NCI-H345 treated with DMSO at 0.1 percent for 48 hours (cell line): Measurements from ENCODE around the gene PSEN2.
A peak's percentile ranks its signal among the peaks of the same experiment; 100 is the strongest.
"Not testable (repeated sequence)": the region's sequence is repeated elsewhere in the genome, so short reads cannot be mapped to it uniquely, and the experiment has no call there.

Experiments
- DNase-seq: peaks from one replicate; lab custom pipeline; 2025; ENCODE audit not compliant: unreplicated experiment; lab: John Stamatoyannopoulos, UW

PSEN2 gene

DNA sequence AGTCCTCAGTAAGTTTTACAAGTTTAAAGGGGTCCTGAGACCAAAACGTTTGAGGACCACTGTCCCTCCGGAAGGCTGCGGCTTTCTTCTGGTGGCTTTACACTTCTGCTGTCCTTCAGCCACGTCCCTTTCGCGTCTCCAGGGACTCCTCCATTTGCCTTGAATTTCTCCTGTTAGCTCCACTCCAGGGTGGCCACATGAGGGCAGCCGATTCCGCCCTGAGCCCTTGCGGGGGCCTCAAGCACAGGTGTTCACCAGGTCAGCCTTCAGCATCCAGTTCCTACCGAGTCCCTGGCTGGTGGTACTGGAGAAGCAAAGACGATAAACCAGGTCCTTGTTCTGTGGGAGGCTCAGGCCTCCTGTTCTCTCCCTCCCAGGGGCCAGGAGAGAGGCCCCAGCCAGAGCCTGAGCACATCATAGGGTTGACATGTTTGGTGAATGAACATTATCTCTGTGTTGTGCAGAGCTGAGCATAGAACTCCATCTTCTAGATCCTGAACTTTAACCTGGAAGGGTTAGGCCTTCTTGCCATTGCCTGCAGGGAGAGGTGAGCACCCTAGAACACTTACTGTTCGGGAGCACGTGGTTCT is 42.3 kb downstream of the PSEN2 start:
- no peak for DNase-seq

DNA sequence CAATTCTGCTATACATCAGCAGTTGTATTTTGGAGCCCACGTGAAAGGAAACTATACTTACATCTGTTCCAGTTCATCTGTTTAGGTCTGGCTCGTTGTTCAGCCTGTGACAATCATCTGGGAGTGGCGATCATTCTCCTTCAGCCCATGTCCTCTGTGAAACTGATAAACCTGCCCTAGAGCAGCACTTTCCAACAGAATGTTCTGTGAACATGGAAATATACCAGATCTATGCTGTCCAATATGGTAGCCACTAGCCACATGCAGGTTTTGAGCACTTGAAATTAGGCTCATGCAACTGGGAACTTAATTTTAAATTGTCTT is 45.2 kb downstream of the PSEN2 start:
- no peak for DNase-seq

DNA sequence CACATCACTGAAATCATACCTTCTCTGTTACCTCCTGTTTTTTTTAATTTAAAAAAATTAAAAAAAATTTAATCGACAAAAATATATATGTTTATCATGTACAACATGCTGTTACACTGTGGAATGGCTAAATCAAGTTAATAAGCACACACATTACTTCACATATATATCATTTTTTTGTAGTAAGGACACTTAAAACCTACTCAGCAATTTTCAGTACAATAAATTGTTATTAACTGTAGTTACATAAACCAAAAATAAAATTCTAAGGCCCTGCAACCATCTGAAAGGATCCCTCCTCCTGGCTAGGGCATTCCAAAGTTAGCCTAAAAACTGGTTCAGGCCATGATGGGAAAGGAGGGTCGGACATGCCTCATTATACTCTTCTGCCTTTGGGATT is 46.1 kb downstream of the PSEN2 start:
- DNase-seq = no peak

DNA sequence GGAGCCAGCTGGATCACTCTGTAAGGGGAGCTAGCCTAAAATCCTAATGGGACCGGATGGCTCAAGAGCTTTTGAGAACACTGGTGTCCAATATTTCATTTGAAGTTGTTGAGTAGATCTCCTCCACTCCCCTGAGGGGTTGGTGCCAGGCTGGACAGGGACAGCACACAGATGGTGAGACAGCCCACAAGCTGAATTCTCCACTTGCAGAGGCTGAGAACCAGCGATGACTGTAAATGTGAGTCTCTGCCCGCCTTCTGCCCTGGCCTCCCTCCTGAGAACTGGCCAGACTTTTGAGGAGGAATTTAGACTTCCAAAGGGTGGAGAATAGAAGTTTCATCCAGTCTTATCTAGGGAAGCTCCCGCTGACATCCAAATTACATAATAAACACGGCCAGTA is 49.2 kb downstream of the PSEN2 start:
- DNase-seq = no peak

DNA sequence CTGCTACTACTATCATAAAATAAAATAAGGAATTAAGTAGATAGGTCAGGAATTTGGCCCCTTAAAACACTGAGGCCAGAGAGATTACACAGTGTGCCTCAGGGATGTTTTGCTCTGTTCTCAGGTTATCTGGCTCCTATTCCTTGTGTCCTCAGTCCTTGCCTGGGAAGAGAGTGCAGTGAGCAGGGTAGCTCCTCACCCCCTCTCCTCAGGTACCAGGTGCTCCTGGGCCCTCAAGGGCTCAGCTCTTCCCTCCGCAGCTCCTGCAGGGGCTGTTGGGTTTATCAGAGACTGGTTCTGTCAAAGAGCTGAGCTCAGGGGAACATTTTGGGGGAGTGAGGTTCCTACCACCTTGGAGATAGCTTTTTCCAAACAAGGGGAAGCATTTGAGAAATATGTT is 49.6 kb downstream of the PSEN2 start:
- no peak for DNase-seq

DNA sequence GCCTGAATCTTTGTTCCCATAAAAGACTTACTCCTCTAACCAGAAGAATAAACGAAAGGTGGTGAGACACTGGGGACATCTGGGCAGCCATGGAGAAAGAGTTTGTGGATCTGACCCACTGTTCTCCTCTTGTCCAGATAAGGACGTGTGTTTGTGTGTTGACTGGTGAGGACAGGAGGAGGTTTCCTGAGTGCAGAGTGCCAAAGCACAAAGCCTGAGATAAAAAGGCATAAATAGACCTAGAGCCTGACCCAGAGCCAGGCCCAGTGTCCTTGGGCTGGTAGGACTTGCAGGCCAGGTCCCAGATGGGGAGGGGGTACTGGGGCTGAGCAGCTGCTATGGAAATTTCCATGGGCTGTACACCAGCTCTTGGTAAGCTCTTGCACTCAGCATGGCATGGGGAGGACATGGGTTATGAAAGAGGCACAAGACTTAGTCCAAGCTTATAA is 50.1 kb downstream of the PSEN2 start:
- no peak for DNase-seq

DNA sequence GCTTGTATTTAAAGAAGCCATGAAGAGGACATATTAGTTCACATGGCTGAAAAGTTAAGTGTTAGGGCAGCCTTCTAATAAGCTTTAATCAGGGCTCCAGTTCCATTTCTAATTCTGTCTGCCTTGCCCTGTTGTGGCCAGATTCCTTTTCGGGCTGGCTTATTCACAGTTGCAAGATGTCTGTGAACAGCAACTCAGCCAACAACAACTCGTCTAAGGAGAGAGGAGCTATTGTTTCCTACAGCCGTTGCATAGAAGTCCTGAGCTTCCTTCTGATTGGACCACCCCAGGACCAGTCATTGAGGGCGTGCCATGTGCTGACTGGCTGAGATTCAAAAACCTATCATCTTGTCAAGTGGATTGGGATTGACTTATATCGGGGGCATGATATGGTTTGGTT is 51.1 kb downstream of the PSEN2 start:
- DNase-seq = no peak

DNA sequence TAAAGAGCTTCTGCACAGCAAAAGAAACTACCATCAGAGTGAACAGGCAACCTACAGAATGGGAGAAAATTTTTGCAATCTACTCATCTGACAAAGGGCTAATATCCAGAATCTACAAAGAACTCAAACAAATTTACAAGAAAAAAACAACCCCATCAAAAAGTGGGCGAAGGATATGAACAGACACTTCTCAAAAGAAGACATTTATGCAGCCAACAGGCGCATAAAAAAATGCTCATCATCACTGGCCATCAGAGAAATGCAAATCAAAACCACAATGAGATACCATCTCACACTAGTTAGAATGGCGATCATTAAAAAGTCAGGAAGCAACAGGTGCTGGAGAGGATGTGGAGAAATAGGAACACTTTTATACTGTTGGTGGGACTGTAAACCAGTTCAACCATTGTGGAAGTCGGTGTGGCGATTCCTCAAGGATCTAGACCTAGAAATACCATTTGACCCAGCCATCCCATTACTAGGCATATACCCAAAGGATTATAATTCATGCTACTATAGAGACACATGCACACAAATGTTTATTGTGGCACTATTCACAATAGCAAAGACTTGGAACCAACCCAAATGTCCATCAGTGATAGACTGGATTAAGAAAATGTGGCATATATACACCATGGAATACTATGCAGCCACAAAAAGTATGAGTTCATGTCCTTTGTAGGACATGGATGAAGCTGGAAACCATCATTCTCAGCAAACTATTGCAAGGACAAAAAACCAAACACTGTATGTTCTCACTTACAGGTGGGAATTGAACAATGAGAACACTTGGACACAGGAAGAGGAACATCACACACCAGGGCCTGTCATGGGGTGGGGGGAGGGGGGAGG is 59.1 kb downstream of the PSEN2 start:
- not testable (repeated sequence) for DNase-seq

DNA sequence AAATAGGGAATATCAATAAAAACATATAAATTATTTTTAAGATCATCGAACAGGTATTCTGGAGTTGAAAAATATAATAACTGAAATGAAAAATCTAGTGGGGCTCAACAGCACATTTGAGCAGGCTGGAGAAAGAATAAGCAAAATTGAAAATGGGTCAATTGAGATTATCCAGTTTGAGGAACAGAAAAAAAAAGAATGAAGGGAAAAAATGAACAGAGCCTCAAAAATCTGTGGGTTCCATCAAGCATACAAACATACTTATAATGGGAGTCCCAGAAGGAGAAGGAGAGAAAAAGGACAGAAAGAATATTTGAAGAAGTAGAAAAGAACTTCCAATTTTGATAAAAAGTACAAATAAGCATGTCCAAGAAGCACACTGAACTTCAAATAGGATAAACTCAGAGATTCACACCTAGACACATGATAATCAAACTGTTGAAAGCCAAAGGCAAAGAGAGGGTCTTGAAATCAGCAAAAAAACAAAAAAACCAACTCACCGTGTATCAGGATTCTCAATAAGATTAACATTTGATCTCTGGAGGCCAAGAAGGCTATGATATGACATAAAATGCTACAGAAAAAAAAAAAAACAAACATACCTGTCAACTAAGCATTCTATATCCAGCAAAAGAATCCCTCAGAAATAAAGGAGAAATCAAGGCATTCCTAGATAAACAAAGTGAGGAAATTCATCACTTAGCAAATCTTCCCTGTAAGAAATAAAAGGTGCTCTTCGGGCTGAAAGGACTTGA is 64.2 kb downstream of the PSEN2 start:
- DNase-seq = no peak

DNA sequence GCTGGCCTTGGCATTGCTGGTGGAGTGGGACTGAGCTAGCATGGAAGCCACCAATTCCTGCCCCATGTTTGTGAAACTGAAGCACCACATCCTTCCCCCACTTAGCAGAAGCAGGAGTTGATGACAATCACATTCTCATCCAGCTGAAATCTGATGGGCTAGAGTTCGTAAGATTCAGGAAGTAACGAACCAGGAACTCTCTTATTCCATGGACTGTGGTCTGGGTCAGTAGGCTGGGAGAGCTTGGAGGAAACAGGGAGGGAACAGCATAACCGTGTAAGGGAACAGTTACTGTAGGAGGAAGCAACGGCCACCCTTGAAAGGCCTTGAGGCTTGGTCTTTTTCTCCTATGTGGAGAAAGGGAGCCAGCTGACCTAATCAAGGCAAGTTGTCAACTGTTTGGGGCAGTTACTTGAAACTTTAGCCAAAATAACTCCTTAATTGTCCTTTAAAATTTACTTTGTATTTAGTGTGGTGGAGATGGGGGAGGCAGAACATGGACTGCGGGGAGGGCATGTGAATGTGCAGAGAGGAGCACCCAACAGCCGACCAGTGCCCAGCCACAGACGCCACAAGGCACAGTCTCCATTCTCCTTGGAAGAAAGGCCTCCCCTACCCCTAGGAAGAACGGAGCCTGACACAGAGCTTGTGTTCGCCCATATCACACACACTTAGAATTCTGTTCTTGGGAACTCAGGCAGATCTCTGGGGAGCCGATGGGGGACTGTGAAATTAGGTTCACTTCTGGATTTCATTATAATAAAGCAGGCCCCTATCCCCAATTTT is 67.7 kb downstream of the PSEN2 start:
- DNase-seq = no peak

DNA sequence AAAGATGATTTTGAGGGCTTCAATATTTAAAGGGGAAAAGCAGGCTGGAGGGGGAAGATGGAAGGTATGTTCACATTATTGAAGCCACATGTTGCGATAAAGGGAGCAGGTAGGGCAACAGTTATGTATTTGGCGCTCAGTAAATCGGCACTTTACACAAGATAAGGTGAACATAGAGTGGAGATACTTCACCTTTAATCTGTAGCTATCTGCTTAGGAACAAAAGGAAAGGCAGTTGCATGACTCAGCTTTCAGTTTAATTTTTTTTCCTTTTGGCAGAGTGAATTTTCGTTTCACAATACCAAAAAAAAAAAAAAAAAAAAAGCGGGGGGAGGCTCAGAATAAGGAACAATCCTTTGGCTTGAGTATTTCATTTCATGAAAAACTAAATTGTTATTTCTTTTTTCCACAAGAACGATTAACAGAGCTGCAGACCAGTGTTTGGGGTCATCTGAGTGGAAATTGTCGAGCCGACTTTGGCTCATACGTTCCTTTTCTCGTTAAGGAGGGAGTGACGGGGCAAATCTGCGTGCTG is 68.6 kb downstream of the PSEN2 start:
- DNase-seq = peak; percentile 39

DNA sequence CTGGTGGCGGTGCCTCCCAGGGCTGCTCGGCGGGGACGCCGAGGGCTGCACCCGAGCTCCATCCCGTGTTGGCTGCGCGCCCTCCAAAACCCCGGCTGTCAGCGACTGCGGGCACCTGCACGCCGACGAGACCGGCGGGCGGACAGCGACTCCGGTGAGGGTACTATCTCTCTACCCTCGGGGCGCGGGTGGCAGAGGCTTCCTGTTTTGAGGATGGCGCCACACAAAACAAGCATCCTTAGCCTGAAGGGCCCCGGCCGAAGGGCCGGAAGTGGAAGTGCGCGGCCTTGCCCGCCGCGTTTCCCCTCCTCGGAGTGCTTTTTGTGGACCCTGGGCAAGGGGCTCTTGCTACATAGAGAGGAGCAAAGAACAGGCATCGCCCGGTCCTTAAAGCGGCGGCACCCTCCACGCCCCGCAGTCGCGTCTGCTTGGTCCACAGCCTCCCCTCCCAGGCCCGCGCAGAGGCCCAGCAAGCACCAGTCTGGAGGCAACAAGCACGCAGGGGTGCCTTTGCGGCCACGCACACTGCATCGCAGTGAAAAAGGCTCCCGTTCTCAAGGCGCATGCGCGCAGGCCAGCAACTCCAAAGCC is 69.1 kb downstream of the PSEN2 start:
- no peak for DNase-seq

DNA sequence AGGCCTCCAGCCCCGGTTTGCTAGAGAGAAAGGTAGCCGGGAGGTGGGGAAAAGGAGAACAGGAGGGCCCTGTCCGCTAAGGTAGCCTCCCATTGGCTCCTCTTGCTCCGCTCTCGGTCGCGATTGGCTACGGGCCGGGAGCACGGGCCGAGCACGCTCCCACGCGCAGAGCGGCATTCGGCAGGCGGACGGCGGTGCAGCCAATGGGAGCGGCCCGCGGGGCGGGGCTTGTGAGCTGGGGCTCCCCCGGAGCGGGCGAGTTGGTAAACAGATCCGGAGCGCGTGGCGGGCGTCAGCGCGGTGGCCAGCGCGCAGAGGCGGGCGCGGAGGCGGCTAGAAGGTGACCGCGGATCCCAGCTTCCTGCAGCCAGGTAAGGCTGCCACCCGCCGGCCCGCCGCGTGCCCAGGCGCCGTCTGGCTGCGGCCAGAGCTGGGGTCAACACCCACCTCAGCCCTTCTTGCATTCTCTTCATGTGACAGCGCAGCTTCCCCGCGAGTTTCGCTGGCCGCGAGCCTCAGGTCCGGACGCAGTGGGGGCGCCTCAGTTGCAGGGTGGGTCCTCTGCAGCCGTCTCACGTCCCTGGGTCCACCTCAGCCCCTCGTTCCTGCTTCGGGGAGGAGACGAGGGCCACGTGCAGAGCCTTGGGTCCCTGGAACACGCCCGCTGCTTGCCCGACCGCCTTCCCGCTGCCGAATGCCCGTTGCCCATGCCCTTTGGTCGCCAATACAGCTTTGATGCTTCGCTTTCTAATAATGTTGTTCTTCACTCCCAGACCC is 69.8 kb downstream of the PSEN2 start, which contains the start of gene COQ8A:
Gene COQ8A (plus strand): TSS at position 266 of the 777 bp plus-strand sequence. CDS start 21,092 bp downstream, outside the sequence.
- DNase-seq = peak; percentile 99

DNA sequence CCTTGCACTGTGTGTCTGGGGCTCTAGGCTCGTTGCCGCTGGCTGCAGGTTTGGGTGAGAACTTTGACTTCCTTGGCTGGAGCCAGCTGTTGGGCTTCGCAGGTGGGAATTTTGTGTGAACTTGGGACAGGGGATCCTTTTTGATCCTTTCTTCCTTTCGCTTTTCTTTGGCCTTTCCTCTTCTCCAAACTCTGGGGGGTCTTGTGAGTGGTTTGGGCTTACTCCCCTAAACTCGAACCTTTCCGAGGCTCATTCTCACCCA is 70.3 kb downstream of the PSEN2 start:
- no peak for DNase-seq

DNA sequence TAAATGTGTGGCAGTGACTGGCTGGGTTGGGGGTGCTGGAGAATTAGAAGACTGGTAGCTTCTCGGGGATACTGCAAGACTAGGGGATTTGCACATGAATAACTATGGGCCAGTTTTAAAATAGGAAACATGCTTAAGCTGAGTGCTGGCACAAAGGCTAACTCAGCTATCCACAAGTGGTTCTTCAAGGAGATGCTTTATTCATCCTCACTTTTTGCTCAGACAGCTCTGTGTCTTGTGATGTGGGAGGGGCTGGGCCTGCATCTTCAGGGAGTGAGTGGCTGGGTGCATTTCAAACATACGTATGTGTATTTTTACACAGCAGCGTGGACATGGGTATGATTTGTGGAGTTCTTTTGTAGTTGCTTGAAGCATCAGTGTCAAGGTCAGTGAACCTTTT is 72.0 kb downstream of the PSEN2 start:
- no peak for DNase-seq

DNA sequence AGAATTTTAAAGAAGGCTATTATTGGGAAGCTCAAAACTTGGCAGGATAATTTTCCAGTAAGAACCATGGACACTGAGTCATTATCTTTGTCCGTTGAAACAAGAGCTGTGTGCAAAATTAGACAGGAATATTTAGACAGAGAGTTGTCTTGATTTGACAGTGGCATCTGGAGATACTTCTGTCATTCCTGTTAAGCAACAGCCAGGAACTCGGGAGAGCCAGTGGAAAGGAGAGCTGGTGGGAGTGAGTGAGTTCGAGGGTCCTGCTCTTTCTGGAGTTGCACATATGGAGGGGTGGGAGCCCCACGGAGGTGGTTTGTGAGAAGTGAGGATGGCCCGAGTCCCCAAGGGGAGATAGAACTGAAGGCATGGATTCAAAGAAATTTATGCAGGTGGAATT is 72.7 kb downstream of the PSEN2 start:
- DNase-seq = no peak

DNA sequence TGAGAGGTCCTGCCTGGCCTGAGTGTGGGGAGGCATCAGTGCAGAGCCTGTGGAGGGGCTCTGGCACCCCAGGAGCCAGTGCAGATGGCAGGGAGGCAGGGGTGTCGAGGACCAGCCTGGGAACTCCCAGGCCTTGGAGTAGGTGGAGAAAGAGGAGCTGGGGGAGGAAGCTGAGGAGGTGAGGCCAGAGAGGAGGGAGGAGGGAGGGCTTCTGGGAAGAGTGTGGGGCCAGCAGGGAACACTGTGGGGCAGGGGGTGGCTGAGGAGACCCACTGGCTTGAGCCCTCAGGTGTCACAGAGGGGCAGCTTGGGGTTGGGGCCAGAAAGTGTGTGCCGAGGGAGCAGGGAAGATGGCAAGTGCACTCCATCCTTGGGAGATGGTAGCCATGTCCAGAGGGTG is 73.5 kb downstream of the PSEN2 start:
- DNase-seq = no peak

DNA sequence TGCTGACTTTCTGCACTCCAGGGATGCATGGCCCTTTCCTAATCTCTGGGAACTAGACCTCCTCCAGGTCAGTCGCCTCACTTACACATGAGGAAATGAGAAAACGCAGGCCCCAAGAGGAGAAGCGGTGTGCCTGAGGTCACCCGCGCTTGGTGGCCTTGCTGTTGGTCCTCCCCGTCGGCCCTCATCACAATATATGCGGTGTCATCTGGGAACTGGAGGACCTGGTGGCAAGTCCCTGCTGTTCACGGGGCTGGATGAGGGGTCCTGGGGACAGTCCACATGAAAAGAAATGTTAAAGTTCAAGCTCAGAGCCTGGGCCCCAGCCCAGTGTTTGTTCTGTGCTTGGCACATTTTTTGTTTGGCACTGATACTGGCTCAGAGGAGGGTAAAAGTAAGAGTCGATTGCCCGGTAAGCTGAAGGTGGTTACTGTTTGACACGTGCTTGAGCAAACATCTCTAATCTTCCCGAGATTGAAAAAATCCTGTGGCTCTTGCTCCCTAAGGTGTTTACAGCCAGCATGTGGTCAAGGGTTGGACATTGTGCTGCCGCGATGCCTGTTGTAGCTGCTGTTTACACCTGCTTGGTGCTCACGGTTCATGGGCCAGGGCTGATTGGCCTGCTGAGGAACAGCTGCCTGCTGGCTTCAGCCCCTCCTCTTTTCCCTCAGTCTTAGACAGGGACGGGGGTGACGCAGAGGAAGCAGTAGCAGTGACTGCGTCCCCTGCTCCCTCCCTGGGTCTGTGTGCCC is 74.9 kb downstream of the PSEN2 start:
- peak; percentile 49 for DNase-seq
